Measurements from ENCODE around the gene MMAB.

Gene MMAB

DNA sequence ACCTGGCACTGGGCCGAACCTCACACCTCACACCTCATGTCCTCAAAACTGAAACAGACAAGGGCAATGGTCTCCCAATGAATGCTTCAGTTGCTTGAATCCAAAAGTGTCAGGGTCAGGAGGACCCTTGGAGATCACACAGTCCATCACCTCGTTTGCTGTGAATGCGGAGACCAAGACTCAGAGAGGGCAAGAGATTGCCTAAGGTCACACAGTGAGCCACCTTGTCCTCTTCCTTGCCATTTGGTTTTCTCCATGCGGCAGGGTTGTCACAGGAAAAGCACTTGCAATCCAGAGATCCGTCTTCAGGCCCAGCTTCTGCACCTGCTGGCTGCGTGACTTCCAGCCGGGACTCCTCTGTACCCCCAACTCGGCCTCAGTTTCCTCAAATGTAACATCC is 28.3 kb upstream of the MMAB start:
- no peak for DNase-seq

DNA sequence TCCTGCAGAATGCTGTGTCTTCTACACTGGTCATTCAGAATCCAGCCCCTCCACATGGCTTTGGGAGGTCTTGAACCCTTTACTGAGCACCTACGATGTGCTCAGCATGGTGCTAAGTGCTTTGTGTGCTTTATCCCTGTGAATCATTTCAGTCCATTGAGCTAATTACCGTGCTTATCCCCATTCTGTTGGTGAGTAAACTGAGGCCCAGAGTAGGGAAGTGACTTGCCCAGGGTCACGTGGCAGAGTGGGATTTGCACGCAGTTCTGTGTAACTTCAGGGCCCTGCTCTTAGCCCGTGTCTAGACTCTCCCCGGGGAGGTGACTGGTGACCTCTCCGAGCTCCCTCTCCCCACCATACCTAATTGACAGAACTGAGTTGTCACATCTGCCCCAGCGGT is 27.7 kb upstream of the MMAB start:
- DNase-seq: no peak

DNA sequence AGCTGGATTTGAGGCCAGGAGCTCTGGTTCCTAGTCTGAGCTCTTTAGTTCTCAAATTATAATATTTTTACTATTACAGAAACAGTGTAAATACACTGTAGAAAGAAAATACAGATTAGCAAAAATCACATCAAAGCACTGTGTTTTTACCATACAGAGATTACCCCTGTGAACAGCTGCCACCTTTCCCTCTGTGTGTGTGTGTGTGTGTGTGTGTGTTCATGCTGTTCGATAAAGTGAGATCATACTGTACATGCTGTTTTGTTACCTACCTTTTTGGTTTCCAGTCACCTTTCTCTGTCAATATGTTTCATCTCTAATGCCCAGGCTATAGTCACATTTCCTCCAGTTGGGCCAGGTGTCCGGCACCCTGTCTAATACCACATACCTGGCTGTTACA is 27.2 kb upstream of the MMAB start:
- DNase-seq: no peak

DNA sequence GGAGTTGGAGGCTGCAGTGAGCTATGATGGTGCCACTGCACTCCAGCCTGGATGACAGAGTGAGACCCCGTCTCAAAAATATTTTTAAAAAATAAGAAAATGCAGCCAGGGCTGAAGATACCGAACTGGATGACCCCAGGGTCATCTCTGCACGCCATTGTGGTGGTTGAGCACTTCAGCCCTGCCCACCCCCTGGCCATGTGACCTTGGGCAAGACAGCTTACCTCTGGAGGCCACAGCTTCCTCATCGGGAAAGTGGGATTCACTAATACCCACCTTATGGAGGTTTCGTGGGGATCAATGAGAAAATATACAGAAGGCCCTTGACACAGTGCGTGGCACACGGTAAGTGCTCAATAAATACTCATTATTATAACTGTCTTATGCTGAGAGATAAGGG is 25.8 kb upstream of the MMAB start:
- DNase-seq: no peak

DNA sequence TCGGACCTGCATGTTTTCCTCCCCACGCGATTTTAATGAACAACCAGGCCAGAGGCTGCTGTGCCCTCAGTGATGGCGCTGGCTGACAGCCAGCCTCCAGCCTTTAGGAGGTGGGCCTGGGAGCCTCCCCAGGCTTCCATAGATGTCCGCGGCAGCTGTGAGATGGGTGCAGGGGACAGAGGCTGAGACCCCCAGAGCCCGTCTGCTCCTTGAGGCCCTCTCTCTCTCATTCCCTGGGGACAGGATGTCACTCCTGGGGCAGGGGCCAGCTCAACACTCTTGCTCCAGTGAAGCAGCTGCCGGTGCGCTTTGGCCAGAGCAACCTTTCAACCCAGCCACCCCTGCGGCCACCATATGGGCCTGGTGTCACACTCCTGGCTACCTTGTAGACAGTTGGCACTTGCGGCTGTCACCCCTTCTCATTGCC is 25.1 kb upstream of the MMAB start:
- no peak for DNase-seq

DNA sequence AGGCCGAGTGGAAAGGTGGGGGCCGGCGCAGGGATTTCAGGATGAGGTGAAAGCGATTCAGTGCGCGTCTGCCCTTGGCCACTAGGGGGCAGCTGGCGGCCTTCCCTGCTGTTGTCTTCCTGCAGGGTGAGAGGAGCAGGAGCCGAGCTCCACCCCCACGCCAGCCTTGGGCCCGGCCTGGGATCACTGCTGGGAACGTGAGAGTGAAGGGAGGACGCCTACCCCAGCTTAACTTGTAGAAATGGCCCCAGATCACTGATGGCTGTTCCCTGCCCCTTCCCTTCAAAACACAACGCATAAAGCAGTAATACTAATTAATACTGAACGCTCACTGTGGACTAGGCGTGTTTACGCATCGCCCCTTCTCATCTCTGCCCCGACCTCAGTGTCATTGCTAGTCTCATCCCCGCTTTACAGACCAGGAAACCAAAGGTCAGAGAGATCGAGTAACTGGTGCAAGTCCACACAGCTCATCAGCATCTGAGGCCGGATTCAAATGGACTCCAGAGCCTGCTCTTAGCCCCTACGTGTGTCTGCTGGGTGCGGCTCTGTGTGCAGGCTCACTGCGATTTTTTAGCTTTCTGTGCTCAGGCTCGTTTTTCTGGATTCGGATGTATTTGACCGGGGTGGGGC is 24.6 kb upstream of the MMAB start:
- DNase-seq: peak; percentile 80

DNA sequence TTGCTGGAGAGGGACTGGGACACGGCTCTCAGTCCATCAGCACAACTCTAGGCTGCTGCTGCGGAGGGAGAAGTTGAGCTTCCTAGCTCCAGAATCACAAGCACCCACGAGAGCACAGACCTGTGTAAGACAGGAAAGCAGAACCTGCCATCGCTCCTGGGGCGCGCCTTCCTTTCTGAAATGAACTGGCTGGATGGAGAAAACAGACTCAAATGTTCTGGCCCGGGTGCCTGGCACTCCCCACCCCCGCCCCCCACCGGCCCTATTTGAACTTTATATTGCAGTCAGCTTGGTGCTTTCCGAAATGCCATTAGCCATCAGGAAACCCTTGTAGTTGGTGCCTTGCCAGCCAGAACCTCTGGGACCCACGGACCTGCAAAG is 24.1 kb upstream of the MMAB start:
- no peak for DNase-seq

DNA sequence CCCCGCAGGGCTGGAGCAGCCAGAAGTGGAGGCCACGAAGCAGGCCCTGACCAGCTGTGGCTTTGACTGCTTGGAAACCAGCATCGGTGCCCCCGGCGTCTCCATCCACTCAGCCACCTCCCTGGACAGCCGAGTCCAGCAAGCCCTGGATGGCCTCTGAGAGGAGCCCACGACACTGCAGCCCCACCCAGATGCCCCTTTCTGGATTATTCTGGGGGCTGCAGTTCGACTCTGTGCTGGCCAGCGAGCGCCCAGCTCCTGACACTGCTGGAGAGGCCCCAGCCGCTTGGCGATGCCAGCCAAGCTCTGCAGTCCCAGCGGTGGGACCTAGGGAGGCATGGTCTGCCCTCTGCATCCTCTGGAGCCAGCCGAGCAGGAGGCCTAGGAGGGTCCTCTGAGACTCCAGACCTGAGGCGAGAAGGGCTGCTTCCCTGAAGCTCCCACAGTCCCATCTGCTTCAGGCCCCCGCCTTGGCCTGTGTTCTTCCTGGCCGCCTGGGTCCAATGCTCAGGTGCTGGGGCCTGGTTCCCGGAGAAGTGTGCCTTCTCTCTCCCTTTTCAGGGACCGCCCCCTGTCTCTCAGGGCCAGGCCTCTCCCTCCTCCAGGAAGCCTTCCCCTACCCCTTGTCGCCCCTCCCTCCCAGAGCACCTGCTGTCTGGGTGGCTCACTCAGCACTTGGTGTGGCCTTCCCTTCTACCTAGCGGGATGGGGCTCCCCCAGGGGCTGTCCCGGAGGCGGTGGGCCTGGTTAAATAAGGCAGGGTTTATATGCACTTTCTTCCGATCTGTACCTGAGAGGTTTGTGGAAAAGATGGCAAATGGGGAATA is 23.3 kb upstream of the MMAB start:
- DNase-seq: no peak

DNA sequence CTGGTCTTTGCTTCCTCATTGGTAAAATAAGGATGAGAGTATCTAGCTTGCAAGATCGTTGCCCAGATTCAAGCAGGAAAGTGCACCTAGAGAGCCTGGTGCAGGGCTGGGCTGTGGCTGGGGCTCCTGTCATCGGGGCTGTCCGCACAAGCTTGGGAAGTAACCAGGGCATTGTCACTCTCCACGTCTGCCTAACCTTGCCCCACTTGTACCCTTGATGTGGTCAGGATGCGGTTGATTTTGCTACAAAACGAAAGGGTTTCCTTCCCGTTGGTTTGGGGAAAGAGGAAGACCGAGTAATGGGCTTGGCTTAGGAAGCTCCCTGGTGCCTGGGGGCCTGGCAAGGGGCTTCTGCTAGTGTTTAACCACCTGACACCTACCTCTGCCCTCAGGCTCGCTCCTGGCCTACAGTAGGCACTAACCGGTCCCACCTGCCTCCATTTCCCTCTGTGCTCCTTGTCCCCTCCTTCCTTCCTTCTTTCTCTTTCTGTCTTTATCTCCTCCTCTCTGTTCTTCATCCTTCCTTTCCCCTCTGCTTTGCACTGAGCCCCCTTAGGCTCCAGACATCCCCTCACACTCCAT is 22.1 kb upstream of the MMAB start:
- DNase-seq: peak; percentile 33

DNA sequence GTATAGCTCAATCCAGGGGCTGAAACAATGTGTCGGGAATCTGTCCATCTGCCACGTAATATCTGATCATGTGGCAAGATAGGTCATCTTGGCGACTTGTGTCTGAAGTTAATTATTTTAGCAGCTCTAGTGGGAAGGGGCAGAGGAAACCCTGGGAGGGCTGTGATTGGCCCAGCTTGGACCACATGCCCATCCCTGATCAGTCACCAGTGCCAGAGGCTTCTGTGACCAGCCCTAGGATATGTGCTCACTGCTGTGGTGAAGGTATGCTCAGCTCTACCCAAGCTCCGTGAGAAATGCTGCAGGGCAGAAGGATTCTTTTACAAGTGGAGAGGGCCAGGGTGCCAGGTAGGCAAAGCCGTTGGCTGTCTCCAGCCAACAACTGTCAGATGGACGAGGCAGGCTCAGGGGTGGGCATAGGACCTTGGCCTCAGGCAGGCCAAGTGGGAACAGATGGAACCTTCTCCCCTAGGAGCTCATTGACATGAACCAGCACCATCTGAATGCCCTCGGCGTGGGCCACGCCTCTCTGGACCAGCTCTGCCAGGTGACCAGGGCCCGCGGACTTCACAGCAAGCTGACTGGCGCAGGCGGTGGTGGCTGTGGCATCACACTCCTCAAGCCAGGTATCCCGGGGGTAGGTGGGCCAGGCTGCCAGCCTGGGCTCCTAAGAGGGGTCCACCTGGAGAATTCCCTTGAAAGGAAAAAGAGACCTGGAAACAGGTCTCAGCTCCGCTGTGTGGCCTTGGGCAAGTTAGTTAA is 21.4 kb upstream of the MMAB start:
- DNase-seq: no peak

DNA sequence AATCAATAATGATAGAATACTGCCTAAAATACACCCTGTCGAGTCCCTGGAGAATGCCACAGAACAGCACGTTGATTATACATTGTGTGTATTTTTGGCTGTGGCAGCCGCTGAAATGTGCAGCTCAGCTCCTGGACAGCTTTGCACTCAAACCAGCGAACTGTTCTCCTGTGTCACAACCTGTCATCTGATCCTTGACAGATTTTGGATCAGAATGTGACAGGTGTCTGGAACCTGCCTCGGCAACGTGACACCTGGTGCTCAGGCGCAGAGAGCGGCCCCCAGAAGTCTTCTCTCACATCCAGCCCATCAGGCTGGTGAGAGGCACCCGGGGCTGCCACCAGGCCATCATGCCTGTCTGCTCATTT is 19.6 kb upstream of the MMAB start:
- DNase-seq: no peak

DNA sequence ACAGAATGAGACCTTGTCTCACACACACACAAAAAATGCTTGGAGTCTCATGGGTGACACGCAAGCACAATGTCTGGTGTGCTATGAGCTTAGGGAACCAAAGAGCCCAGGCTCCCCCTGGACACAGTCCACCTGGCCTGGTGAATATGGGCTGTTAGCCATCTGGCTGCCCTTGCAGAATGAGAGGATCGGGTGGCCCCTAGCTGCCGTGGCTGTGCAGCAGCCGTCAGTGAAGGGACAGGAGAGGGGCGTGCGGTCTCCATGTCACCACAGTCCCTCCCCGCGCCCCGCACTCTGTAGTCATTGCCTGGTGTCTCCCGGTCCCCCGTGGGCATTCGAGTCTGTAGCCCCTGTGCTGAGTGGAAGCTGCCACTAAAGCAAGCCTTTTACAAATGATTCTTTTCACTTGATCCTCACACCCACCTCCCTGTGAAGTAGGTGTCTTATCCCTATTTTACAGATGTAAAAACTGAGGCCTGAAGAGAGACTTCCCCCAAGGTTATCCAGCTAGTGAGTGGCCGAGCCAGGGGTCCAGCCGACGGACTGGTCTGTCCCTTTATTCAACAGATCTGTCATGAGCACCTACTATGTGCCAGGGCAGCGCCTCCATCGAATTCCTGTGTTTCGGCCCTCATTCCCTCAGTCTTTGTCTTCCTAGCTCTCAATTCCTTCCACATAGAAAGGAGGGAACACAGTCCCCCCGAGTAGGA is 19.0 kb upstream of the MMAB start:
- DNase-seq: no peak

DNA sequence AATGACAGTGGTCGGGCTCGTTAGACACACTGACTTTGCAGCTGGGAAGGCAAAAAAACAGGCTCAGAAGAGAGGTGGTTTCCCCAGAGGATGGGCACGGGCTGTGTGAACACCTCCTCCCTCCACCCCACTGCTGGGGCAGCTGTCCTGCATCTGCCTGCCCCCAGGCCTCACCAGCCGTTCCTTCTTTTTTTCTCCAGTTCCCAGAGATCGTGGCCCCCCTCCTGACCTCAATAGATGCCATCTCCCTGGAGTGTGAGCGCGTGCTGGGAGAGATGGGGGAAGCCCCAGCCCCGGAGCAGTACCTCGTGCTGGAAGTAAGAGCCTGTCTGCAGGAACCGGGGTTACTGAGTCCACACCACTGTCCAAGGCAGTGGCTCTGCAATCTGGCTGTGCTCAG is 17.7 kb upstream of the MMAB start:
- DNase-seq: no peak

DNA sequence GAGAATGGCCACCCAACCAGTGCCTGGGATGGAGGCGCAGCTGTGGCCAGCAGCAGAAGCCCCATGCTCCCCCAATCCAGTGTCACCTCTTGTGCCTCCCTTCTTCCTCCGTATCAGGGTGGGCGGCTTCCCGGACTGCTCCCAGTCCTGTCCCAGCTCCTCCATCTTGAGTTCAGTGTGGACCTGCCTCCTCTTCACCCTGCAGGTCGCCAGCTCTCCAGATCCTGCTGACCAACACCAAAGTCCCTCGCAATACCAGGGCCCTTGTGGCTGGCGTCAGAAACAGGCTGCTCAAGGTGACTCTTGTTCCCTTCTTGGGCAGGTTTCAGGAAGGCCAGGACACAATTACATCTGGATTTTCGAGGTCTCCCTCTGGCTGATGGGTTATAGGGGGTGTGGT is 17.3 kb upstream of the MMAB start:
- DNase-seq: no peak

DNA sequence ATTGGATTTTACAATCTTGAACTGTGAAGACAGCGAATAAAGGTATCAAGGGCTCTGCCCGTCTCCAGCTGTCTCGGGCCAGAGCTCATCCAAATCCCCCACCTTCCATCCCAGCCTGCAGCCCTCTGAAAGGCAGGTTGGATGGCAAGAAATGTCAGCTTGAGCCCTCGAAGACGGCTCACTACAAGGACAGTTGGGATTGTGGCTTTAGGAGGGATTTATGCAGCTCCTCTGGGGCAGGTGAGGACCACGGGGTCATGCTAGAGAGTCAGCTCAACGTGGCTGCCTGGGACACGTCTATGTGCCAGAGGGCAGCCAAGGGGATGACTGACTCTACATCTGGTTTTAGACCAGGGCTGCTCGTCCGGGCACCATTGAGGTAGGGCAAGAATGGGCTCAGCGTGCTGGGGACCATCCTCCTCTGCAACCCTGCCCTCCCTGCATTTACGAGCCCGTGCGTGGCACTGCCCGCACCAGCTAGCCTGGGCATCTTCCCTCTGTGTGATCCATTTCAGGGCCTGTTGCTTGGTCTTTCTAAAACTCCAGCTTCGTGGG is 16.5 kb upstream of the MMAB start:
- DNase-seq: no peak

DNA sequence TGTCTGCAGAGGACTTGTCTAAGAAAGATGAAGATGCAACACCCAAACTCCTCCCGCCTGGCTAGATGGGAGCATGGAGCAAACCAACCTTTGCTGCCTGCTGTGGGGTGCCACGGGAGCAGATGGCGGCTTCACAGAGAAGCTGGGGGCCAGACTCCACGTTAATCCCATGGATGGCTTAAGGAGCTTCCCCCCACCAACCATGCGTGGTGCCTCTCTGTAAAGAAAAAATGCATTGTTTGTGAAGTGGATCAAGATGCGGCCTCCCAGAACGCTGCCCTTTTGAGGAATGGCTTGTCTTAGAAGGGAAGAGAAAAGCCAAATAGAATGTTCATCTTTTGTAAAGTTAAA is 15.9 kb upstream of the MMAB start:
- DNase-seq: no peak

DNA sequence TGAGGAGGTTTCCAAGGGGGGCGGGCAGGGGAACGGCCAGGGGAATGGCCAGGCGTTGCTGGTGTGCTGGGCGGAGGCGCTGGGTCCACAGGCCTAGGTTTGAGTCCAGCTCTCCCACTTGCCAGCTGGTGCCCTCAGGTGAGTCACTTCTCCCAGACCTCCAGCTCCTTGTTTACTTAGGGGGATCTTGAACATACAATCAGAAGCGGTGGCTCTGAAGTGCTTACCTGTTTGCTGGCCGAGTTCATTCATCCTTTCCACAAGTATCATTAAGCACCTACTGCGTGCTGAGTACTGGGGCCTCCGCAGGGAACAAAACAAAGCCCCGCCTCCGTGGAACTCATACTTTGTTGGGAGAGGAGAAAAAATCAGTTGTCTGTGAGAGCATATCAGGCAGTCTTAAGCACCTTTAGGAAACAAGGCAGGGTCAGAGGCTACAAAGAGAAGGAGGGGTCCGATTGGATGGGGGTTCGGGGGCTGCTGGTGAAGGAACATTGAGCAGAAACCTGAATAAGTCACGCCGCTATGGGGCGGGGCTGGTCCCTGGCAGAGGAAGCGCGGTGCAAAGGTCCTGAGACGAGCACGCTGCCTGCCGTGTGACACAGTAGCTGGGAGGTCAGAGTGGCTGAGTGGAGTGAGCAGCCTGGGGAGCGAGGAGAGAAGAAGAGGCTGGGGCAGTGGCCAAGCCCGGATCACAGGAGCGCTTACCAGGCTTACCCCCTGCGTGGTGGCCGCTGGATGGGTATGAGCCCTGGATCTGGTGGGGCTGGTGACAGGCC is 15.3 kb upstream of the MMAB start:
- no peak for DNase-seq

DNA sequence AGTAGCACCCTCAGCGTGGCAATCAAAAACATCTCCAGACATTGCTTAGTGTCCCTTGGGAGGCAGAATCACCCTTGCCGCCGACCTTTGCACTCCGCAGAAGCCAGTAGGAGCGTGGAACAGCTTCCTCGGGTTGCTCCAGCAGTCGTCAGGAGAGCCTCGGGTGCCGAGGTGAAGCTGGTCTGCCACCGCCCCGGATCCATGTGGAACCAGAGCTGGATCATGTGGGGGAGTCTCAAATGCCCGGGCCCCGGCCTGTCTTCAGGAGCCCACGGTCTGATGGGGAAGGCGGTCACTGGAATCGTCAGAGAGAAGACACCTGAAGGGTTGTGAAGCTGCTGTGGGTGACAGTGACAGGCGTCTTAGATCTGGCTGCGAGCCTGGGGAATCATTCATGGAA is 14.6 kb upstream of the MMAB start:
- DNase-seq: no peak

DNA sequence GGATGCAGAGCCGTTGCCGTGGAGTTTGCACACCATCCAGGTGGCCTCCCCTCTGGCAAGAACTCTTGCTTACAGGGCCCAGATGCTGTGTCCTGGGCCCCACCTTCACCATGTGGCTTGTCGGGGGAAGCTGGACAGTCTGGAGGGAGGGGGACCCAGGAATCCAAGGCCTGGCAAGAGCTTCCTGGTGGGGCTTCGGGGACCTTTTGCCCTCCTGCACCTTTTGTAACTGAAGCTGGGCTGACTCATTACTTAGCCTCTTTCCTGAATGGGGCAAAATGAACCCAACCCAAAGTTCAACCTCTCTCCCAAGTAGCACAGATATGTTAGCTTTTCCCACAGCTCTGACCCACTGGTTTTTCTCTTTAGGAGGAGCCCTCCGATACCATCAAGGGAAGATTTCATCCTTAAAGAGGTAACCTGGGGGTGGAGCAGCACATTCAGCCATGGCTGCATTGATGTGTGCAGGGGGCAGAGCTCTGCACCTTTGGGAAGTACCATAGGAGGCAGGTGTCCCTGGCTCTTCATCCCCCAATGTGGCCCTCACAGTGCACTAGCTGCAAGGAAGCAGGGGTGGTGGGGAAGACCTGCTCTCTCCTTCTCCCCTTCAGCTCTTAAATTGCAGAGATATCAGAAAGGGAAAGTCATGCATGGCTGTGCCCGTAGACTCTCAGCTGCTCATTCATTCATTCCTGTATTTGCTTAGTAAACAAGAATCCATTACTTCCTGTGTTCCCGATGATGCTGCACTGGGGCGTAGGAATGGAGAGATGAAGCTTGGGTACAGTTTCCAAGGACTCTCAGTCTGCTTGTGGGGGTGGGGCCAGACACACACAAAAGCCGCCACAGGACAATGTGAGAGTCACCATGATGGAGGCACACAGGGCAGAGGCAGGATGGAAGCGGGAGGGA is 13.3 kb upstream of the MMAB start:
- DNase-seq: no peak

DNA sequence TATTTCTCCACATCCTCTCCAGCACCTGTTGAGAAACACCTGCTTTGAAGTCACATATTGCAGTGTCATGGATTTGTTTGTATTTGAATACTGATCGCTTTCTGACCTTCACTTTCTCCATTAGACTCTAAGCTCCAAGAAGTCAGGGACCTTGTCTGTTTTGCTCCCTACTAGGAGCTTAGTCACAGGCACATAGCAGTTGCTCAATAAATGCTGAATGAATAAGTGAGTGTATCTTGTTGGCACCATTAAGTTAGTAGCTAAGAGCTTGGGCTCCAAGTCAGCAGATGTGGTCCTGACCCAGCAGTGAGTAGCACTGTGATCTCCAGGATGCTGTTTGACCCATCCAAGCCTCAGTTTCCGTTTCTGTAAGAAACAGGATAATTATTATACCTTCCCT is 10.4 kb upstream of the MMAB start:
- no peak for DNase-seq

DNA sequence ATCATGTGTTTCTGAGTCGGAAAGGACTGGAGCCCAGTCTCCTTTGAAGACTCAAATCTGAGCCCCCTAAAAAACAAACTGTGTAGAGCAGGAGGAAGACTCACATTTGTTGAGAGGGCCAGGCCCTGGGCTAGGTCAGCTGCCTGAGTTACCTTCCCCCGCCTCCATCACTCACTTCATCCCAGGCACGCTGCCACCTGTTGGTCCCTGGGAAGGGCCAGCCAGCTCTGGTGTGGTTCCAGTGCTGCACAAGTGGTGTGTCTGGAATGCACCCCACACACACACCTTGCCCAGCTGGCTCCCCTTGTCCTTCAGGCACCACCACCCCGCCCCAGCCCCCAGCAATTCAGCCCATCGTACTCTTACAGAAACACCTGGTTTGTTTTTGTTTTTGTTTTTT is 9.3 kb upstream of the MMAB start:
- no peak for DNase-seq
